Bronchial epithelial cell (primary cell): ENCODE data around the gene CREB5. TPM values are rescaled to one million over a fixed set of nuclear protein-coding genes. Genes with fewer than 3 reads are reported as not detected.

Experiments
- DNase-seq: peaks from one replicate; pipeline ENCODE4 v3.0.0-alpha.2; 2010; ENCODE audit warnings: low read depth
- FAIRE-seq: peaks from 2 replicates; lab custom pipeline; 2011; peaks lifted over from hg19 to GRCh38; lab: Jason Lieb, UNC
- H3K27me3 ChIP-seq: 2 replicates; pipeline ENCODE4 v1.5.1; 2011; ENCODE audit warnings: low read length; ENCODE audit not compliant: control insufficient read depth, insufficient read depth
- H3K36me3 ChIP-seq: 2 replicates; pipeline ENCODE4 v1.5.1; 2011; ENCODE audit warnings: low read length; ENCODE audit not compliant: control insufficient read depth, insufficient read depth
- H3K4me3 ChIP-seq: 2 replicates; pipeline ENCODE4 v1.5.1; 2011; ENCODE audit warnings: mild to moderate bottlenecking, low read depth, low read length, control low read depth
- total RNA-seq: library from RNA; depleted of rRNA; stranded (reverse); fragments of >200 nt; gene quantifications from 2 replicates; pipeline ENCODE4 v1.2.1, GENCODE V29; 2014
- TF ChIP-seq, protein P1 (sequence below): IDR thresholded peaks from 2 replicates; pipeline ENCODE4 v1.5.1; 2011; ENCODE audit warnings: mild to moderate bottlenecking, moderate library complexity, low read length, control low read depth, inconsistent platforms; ENCODE audit not compliant: insufficient read depth, severe bottlenecking

The CREB5 gene
- total RNA-seq, 1 donor from 2014 or later = 2.1 TPM

DNA sequence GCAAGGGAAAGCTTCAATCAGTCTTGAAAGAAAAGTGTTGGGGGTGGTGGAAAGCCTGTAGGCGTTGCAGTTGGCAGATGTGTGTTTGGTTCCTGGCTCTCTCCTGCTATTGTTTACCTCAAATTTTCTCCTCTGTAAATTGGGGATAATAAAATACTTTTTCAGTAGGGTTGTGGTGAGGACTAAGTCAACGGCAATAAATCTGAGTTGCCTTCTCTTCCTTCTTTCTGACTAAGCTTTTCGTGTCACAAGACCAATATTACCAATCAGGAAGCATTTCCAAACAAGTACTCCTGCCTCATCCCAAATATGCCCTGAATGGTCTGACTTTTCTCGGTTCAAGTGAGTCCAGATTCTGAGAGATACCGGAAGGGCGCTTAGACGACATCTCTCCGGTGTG, 54.0 kb downstream of the CREB5 start:
- TF ChIP-seq, protein P1, sequence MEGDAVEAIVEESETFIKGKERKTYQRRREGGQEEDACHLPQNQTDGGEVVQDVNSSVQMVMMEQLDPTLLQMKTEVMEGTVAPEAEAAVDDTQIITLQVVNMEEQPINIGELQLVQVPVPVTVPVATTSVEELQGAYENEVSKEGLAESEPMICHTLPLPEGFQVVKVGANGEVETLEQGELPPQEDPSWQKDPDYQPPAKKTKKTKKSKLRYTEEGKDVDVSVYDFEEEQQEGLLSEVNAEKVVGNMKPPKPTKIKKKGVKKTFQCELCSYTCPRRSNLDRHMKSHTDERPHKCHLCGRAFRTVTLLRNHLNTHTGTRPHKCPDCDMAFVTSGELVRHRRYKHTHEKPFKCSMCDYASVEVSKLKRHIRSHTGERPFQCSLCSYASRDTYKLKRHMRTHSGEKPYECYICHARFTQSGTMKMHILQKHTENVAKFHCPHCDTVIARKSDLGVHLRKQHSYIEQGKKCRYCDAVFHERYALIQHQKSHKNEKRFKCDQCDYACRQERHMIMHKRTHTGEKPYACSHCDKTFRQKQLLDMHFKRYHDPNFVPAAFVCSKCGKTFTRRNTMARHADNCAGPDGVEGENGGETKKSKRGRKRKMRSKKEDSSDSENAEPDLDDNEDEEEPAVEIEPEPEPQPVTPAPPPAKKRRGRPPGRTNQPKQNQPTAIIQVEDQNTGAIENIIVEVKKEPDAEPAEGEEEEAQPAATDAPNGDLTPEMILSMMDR = no peak
- H3K36me3 ChIP-seq = no peaks in the 10 kb centered on the region
- FAIRE-seq (no peak), DNase-seq (no peak)
- H3K4me3 ChIP-seq = no peak overlapping the region
- H3K27me3 ChIP-seq = no peaks in the 10 kb centered on the region

DNA sequence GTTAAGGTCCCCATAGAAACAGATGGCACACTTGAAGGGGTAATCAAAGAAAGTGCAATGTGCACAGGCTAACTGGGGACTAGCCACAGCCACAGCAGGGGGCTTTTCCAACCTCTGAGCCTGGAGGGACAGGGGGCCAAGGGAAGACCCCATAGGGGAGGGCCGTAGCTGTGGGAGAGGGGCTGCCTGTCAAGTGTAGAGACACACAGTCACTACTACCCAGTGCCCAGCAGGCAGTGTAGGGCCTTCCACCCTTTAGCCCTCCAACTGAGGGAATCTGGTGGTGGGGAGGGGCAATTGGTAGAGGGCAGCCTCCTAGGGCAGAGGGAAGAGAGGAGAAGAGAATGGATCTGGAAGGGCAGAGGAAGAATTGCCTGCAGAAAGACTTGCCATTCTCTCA, 54.6 kb downstream of the CREB5 start:
- TF ChIP-seq, protein P1 = no peak
- no peaks in the 10 kb centered on the region for H3K27me3 ChIP-seq
- FAIRE-seq = no peak
- DNase-seq = no peak
- no peak overlapping the region for H3K4me3 ChIP-seq
- no peaks in the 10 kb centered on the region for H3K36me3 ChIP-seq

- TF ChIP-seq, protein P1 = no peak
- H3K27me3 ChIP-seq = no peaks in the 10 kb centered on the region
- FAIRE-seq (no peak), DNase-seq (no peak)
- no peak overlapping the region for H3K4me3 ChIP-seq
- no peaks in the 10 kb centered on the region for H3K36me3 ChIP-seq
Observed at GRCh38 chr7:28469562-28469961, 57.2 kb downstream of the CREB5 start.

GRCh38 chr7:28470344-28470743, 58.0 kb downstream of the CREB5 start:
- no peaks in the 10 kb centered on the region for H3K27me3 ChIP-seq
- DNase-seq (no peak), FAIRE-seq (no peak)
- H3K4me3 ChIP-seq = no peak overlapping the region
- TF ChIP-seq, protein P1 = no peak
- no peaks in the 10 kb centered on the region for H3K36me3 ChIP-seq

GRCh38 chr7:28472332-28472731, 60.0 kb downstream of the CREB5 start:
- FAIRE-seq (no peak), DNase-seq (no peak)
- no peak overlapping the region for H3K4me3 ChIP-seq
- H3K36me3 ChIP-seq = no peaks in the 10 kb centered on the region
- TF ChIP-seq, protein P1 = no peak
- H3K27me3 ChIP-seq = peaks cover 3% of the 10 kb centered on the region

DNA sequence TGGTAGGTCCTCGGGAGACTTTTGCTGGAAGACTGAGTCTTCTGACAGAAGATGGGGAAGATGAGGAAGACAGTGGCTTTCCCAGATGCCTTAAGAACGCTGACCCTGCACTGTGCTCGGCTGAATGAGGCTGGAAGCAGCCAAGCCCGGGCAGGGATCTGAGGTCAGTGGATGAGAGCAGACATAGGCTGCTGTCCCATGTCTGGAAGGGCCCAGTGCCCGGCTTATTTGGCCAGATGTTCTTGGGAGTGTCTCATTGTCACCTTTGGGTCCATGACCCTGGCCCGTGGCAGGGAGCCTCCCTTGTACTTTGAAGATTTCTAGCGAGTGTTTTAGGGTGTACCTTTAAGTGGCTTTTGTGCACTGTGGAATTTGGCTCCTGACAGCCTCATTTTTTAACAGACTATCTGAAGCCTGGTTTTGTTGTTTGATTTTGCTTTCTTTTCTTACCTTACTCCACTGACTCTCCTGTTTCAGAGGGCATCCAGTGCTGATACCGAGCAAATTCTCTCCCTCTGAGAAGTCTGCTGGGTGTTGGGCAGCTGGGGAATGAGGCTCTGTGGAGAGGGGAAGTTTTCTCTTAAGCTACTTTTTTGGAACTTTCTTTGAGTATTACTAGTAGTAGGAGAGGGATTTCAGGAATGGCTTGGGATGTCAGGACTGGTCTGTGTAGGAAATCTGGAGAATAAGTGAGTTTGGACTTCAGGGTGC, 61.4 kb downstream of the CREB5 start:
- TF ChIP-seq, protein P1 = no peak
- FAIRE-seq (no peak), DNase-seq (no peak)
- Histone ChIP-seq H3K36me3 (no peaks in the 10 kb centered on the region), H3K27me3 (peaks cover 3% of the 10 kb centered on the region), H3K4me3 (no peak overlapping the region)
